CD14-positive monocyte (primary cell): ENCODE measurements around the gene KLHL10. TPM values are rescaled to one million over a fixed set of nuclear protein-coding genes. Genes with fewer than 3 reads are reported as not detected.

Source experiments
- DNase-seq, 3 donors: peaks; one replicate each; pipeline ENCODE4 v3.0.0-alpha.2; 2011 to 2022
- H2AFZ ChIP-seq: 2 replicates; pipeline ENCODE4 v1.6.0; 2012; ENCODE audit warnings: mild to moderate bottlenecking, low read depth, low read length, inconsistent platforms; ENCODE audit not compliant: insufficient read depth, poor library complexity, severe bottlenecking
- H3K27ac ChIP-seq, 2 donors: 1 replicate in 1 of 2; 2 replicates in 1 of 2; pipeline ENCODE4 v1.5.1; 2012 to 2013; ENCODE audit warnings: low read length in 2 of 2, control low read depth in 1 of 2, inconsistent platforms in 1 of 2, low read depth in 1 of 2, mild to moderate bottlenecking in 1 of 2
- H3K27me3 ChIP-seq, 2 donors: one replicate each; pipeline versions ENCODE4 v1.6.0 to v1.6.1; 2011 to 2013; ENCODE audit warnings: low read length in 2 of 2; ENCODE audit not compliant: control insufficient read depth in 2 of 2, insufficient read depth in 2 of 2
- H3K36me3 ChIP-seq, 2 donors: replicated peaks in 1 of 2; 1 replicate in 1 of 2; 2 replicates in 1 of 2; pipeline versions ENCODE4 v1.5.1 to v1.6.1; 2012 to 2013; ENCODE audit warnings: low read length in 2 of 2, control low read depth in 1 of 2, inconsistent platforms in 1 of 2, mild to moderate bottlenecking in 1 of 2; ENCODE audit not compliant: insufficient read depth in 2 of 2, control insufficient read depth in 1 of 2
- H3K4me1 ChIP-seq, 2 donors: 1 replicate in 1 of 2; 2 replicates in 1 of 2; pipeline versions ENCODE4 v1.5.1 to v1.6.1; 2012 to 2013; ENCODE audit warnings: low read length in 2 of 2, control low read depth in 1 of 2, inconsistent platforms in 1 of 2, mild to moderate bottlenecking in 1 of 2, moderate library complexity in 1 of 2; ENCODE audit not compliant: insufficient read depth in 2 of 2, control insufficient read depth in 1 of 2
- H3K4me2 ChIP-seq: replicated peaks from 2 replicates; pipeline ENCODE3; 2012; ENCODE audit warnings: low read length, moderate library complexity, mild to moderate bottlenecking; ENCODE audit not compliant: poor library complexity, severe bottlenecking; ENCODE audit errors: extremely low read depth
- H3K4me3 ChIP-seq, 3 experiments: fragments of 200-600 bp in 1 of 3; sonication (generic) in 1 of 3; replicated peaks in 1 of 3; 1 replicate in 2 of 3; 2 replicates in 1 of 3; pipeline ENCODE4 v1.5.1; 2011 to 2013; ENCODE audit warnings: low read length in 3 of 3, mild to moderate bottlenecking in 3 of 3, control low read depth in 2 of 3, low read depth in 2 of 3, inconsistent platforms in 1 of 3, moderate library complexity in 1 of 3
- H3K79me2 ChIP-seq: 2 replicates; pipeline ENCODE4 v1.6.0; 2012; ENCODE audit warnings: mild to moderate bottlenecking, control low read depth, inconsistent platforms, low read length, moderate library complexity; ENCODE audit not compliant: insufficient read depth
- H3K9ac ChIP-seq: 2 replicates; pipeline ENCODE4 v1.6.0; 2017; ENCODE audit warnings: low read length, mild to moderate bottlenecking; ENCODE audit not compliant: insufficient read depth, poor library complexity, severe bottlenecking
- H3K9me3 ChIP-seq, 2 donors: replicated peaks in 1 of 2; 1 replicate in 1 of 2; 2 replicates in 1 of 2; pipeline versions ENCODE4 v1.5.1 to v1.6.1; 2012 to 2013; ENCODE audit warnings: low read length in 2 of 2, control low read depth in 1 of 2; ENCODE audit not compliant: control insufficient read depth in 1 of 2, insufficient read depth in 1 of 2
- H4K20me1 ChIP-seq: 2 replicates; pipeline ENCODE4 v1.6.0; 2012; ENCODE audit warnings: mild to moderate bottlenecking, low read length, control low read depth, moderate library complexity; ENCODE audit not compliant: insufficient read depth
- H3K27ac Mint-ChIP-seq, 7 donors: one replicate each; pipeline ENCODE4 v1.8.0; 2020; ENCODE audit warnings: mild to moderate bottlenecking in 7 of 7, mixed read lengths in 7 of 7, moderate library complexity in 6 of 7, inconsistent platforms in 2 of 7
- H3K27me3 Mint-ChIP-seq, 3 donors: one replicate each; pipeline ENCODE4 v1.8.0; 2021 to 2022; ENCODE audit warnings: low read depth in 3 of 3, mild to moderate bottlenecking in 3 of 3, mixed read lengths in 3 of 3, moderate library complexity in 3 of 3, inconsistent platforms in 1 of 3
- H3K36me3 Mint-ChIP-seq, 2 donors: one replicate each; pipeline ENCODE4 v1.8.0; 2020; ENCODE audit warnings: mixed read lengths in 2 of 2, inconsistent platforms in 1 of 2, mild to moderate bottlenecking in 1 of 2
- H3K4me1 Mint-ChIP-seq: one replicate; pipeline ENCODE4 v1.8.0; 2020; ENCODE audit warnings: mild to moderate bottlenecking, mixed read lengths
- H3K4me3 Mint-ChIP-seq, 2 donors: one replicate each; pipeline ENCODE4 v1.8.0; 2020; ENCODE audit warnings: mild to moderate bottlenecking in 2 of 2, mixed read lengths in 2 of 2, moderate library complexity in 1 of 2
- H3K9me3 Mint-ChIP-seq, 7 donors: one replicate each; pipeline ENCODE4 v1.8.0; 2020 to 2022; ENCODE audit warnings: mixed read lengths in 7 of 7, mild to moderate bottlenecking in 6 of 7, moderate library complexity in 6 of 7, inconsistent platforms in 2 of 7
- WGBS: methylation state at CpG from one replicate; pipeline ENCODE4 v1.1.5; 2013; ENCODE audit warnings: missing lambda C conversion rate; ENCODE audit not compliant: insufficient coverage; 5-methylcytosine and 5-hydroxymethylcytosine counted together
- intact Hi-C, 2 donors: fragments of 100-400 bp; cut with micrococcal nuclease; formaldehyde crosslinking; loops; one replicate each; pipeline versions ENCODE4 v1.15.0 to v1.15.1; 2023
- polyA plus RNA-seq, 3 donors: library from polyadenylated mRNA; depleted of rRNA in 1 of 3; unstranded in 2 of 3; stranded (reverse) in 1 of 3; fragments of 300-500 nt in 2 of 3; fragments of >200 nt in 1 of 3; fragmentation: Illumina TruSeq in 2 of 3; gene quantifications; 1 replicate in 2 of 3; 2 replicates in 1 of 3; pipeline ENCODE4 v1.2.3, GENCODE V29; 2012 to 2021
- TF ChIP-seq, protein P1 (sequence below): fragments of 200-600 bp; IDR thresholded peaks from one replicate; pipeline ENCODE4 v1.8.0; 2022; ENCODE audit warnings: antibody characterized with exemption, mild to moderate bottlenecking

Gene KLHL10
- polyA plus RNA-seq, 3 donors: 0.15 TPM; not detected in 2

- Mint-ChIP-seq H3K4me1 (no peaks in the 10 kb centered on the region), H3K4me3 (no peak overlapping the region), H3K27ac (no peak overlapping the region), H3K27me3 (peaks cover 0 to 4% (median 2%) of the 10 kb centered on the region in 3 donors), H3K36me3 (peaks cover 73 to 94% of the 10 kb centered on the region in 2 donors), H3K9me3 (peaks cover 0 to 7% (median 0%) of the 10 kb centered on the region in 7 donors)
- Histone ChIP-seq H3K9ac (no peak overlapping the region), H4K20me1 (peaks cover 3% of the 10 kb centered on the region), H3K4me3 (no peak overlapping the region), H3K27ac (no peak overlapping the region), H3K9me3 (no peaks in the 10 kb centered on the region), H3K27me3 (no peaks in the 10 kb centered on the region), H3K36me3 (peaks cover 67 to 85% of the 10 kb centered on the region in 2 donors), H3K4me2 (no peak overlapping the region), H3K4me1 (no peaks in the 10 kb centered on the region), H2AFZ (no peak overlapping the region), H3K79me2 (no peaks in the 10 kb centered on the region)
- TF ChIP-seq, protein P1, sequence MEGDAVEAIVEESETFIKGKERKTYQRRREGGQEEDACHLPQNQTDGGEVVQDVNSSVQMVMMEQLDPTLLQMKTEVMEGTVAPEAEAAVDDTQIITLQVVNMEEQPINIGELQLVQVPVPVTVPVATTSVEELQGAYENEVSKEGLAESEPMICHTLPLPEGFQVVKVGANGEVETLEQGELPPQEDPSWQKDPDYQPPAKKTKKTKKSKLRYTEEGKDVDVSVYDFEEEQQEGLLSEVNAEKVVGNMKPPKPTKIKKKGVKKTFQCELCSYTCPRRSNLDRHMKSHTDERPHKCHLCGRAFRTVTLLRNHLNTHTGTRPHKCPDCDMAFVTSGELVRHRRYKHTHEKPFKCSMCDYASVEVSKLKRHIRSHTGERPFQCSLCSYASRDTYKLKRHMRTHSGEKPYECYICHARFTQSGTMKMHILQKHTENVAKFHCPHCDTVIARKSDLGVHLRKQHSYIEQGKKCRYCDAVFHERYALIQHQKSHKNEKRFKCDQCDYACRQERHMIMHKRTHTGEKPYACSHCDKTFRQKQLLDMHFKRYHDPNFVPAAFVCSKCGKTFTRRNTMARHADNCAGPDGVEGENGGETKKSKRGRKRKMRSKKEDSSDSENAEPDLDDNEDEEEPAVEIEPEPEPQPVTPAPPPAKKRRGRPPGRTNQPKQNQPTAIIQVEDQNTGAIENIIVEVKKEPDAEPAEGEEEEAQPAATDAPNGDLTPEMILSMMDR: no peak
- no CpG with 5 or more reads among the region's 4 CpGs for WGBS
- DNase-seq: no peak
- intact Hi-C loops: no loop called here
These were observed 42.5 kb downstream of the KLHL10 start for GRCh38 chr17:41880130-41880529.

DNA sequence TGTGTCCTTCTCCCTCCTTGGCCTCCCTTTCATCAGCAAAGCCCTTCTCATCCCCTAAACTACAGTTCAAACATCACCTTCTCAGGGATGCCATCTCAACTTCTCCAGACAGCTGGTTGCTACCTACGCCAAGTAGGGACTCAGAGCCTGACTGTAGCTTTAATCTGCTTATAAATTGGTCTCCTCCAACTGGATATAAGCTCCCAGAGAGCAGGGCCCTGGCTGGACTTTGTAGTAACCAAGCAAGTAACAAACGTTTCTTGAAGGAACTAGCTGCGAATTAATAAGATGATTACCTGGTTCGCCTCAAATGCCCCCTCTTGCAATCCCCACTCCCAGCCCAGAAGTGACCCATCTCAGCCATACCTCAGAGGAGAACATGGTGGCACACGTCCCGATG is 45.1 kb downstream of the KLHL10 start:
- no peak for DNase-seq
- Histone ChIP-seq H3K27me3 (no peaks in the 10 kb centered on the region), H4K20me1 (peaks cover 3% of the 10 kb centered on the region), H3K36me3 (peaks cover 83 to 97% of the 10 kb centered on the region in 2 donors), H3K4me1 (no peaks in the 10 kb centered on the region), H3K79me2 (no peaks in the 10 kb centered on the region), H2AFZ (no peak overlapping the region), H3K4me2 (no peak overlapping the region), H3K9ac (no peak overlapping the region), H3K27ac (no peak overlapping the region), H3K4me3 (no peak overlapping the region), H3K9me3 (no peaks in the 10 kb centered on the region)
- Mint-ChIP-seq H3K9me3 (peaks cover 0 to 3% (median 0%) of the 10 kb centered on the region in 7 donors), H3K36me3 (peaks cover 82 to 97% of the 10 kb centered on the region in 2 donors), H3K27ac (peak overlapping the region in 1 of 7 donors; percentile 0), H3K27me3 (peaks cover 0 to 4% (median 2%) of the 10 kb centered on the region in 3 donors), H3K4me1 (no peaks in the 10 kb centered on the region), H3K4me3 (no peak overlapping the region)
- intact Hi-C loops: no loop called here
- TF ChIP-seq, protein P1: no peak
- 93% methylated on average over 4 of the region's 6 CpGs for WGBS
